Glutamatergic neuron (in vitro differentiated cells): ENCODE data around the gene CCDC191. TPM values are rescaled to one million over a fixed set of nuclear protein-coding genes. Genes with fewer than 3 reads are reported as not detected.

Source experiments
- DNase-seq: peaks from one replicate; pipeline ENCODE4 v3.0.0; 2022
- H3K27ac Mint-ChIP-seq: one replicate; pipeline ENCODE4 v1.8.0; 2020; ENCODE audit warnings: mild to moderate bottlenecking, mixed read lengths, inconsistent platforms; ENCODE audit not compliant: unreplicated experiment
- H3K27me3 Mint-ChIP-seq: one replicate; pipeline ENCODE4 v1.8.0; 2020; ENCODE audit warnings: mild to moderate bottlenecking, moderate library complexity, mixed read lengths, inconsistent platforms; ENCODE audit not compliant: unreplicated experiment
- H3K36me3 Mint-ChIP-seq: one replicate; pipeline ENCODE4 v1.8.0; 2020; ENCODE audit warnings: mild to moderate bottlenecking, mixed read lengths, inconsistent platforms; ENCODE audit not compliant: unreplicated experiment
- H3K4me1 Mint-ChIP-seq: one replicate; pipeline ENCODE4 v1.8.0; 2020; ENCODE audit warnings: mild to moderate bottlenecking, low read depth, mixed read lengths, inconsistent platforms; ENCODE audit not compliant: unreplicated experiment
- H3K4me3 Mint-ChIP-seq: one replicate; pipeline ENCODE4 v1.8.0; 2020; ENCODE audit warnings: mild to moderate bottlenecking, mixed read lengths, inconsistent platforms; ENCODE audit not compliant: unreplicated experiment
- H3K9me3 Mint-ChIP-seq: one replicate; pipeline ENCODE4 v1.8.0; 2020; ENCODE audit warnings: mild to moderate bottlenecking, moderate library complexity, mixed read lengths, inconsistent platforms; ENCODE audit not compliant: unreplicated experiment
- CTCF ChIP-seq: fragments of 200-600 bp; sonication (generic); IDR thresholded peaks from one replicate; pipeline ENCODE4 v1.5.0; 2021; ENCODE audit not compliant: partially characterized antibody, unreplicated experiment
- total RNA-seq: library from RNA; stranded (reverse); fragmentation: NEBNext Ultra II Directional; extraction: Animal tissue kit (Norgen Biotek cat#: 25700); gene quantifications from one replicate; pipeline ENCODE4 v1.2.1, GENCODE V29; 2021; ENCODE audit not compliant: unreplicated experiment

Gene CCDC191
- total RNA-seq, 1 donor from 2014 or later, result 3.8 TPM

- no peak for TF ChIP-seq CTCF
- Mint-ChIP-seq H3K27me3 (no peaks in the 10 kb centered on the region), H3K27ac (no peak overlapping the region), H3K4me3 (no peak overlapping the region), H3K9me3 (no peaks in the 10 kb centered on the region), H3K4me1 (no peaks in the 10 kb centered on the region), H3K36me3 (no peaks in the 10 kb centered on the region)
- DNase-seq, result no peak
These were observed 92.4 kb downstream of the CCDC191 start for GRCh38 chr3:113963879-113964278.

GRCh38 chr3:113954091-113954685, 102.1 kb downstream of the CCDC191 start:
- no peak overlapping the region for H3K27ac Mint-ChIP-seq
- no peaks in the 10 kb centered on the region for H3K9me3 Mint-ChIP-seq
- no peaks in the 10 kb centered on the region for H3K36me3 Mint-ChIP-seq
- H3K4me1 Mint-ChIP-seq, result peaks cover 2% of the 10 kb centered on the region
- no peak for TF ChIP-seq CTCF
- peaks cover 1% of the 10 kb centered on the region for H3K27me3 Mint-ChIP-seq
- no peak overlapping the region for H3K4me3 Mint-ChIP-seq
- DNase-seq, result no peak

- Mint-ChIP-seq H3K4me1 (peaks cover 2% of the 10 kb centered on the region), H3K27me3 (peaks cover 6% of the 10 kb centered on the region), H3K4me3 (no peak overlapping the region), H3K36me3 (no peaks in the 10 kb centered on the region), H3K27ac (no peak overlapping the region), H3K9me3 (no peaks in the 10 kb centered on the region)
- no peak for TF ChIP-seq CTCF
- no peak for DNase-seq
These were observed 102.6 kb downstream of the CCDC191 start for GRCh38 chr3:113953677-113954076.

GRCh38 chr3:113952921-113953320, 103.4 kb downstream of the CCDC191 start:
- no peak overlapping the region for H3K4me3 Mint-ChIP-seq

More at GRCh38 chr3:113952921-113953320, 103.4 kb downstream of the CCDC191 start:
- TF ChIP-seq CTCF, result no peak
- no peak overlapping the region for H3K27ac Mint-ChIP-seq
- peaks cover 2% of the 10 kb centered on the region for H3K4me1 Mint-ChIP-seq
- H3K27me3 Mint-ChIP-seq, result peaks cover 6% of the 10 kb centered on the region
- no peak for DNase-seq
- H3K9me3 Mint-ChIP-seq, result no peaks in the 10 kb centered on the region
- no peaks in the 10 kb centered on the region for H3K36me3 Mint-ChIP-seq
